Astrocyte of the hippocampus (primary cell): ENCODE results near the gene TMPRSS3.
A peak's percentile ranks its signal among the peaks of the same experiment; 100 is the strongest.

Source experiments
- DNase-seq: peaks from one replicate; pipeline ENCODE4 v3.0.0; 2011; ENCODE audit warnings: low read depth, low spot score

Gene TMPRSS3

GRCh38 chr21:42407476-42407875 lies 11.6 kb upstream of the TMPRSS3 start:
- no peak for DNase-seq

GRCh38 chr21:42406866-42407265 lies 11.0 kb upstream of the TMPRSS3 start:
- DNase-seq: no peak

- DNase-seq: no peak
Observed at GRCh38 chr21:42406201-42406621, 10.4 kb upstream of the TMPRSS3 start.

GRCh38 chr21:42405064-42406013 lies 9.5 kb upstream of the TMPRSS3 start:
- no peak for DNase-seq

GRCh38 chr21:42404539-42404938 lies 8.7 kb upstream of the TMPRSS3 start:
- DNase-seq: no peak

- no peak for DNase-seq
Observed at GRCh38 chr21:42403611-42404231, 7.9 kb upstream of the TMPRSS3 start, which contains the start of gene UBASH3A. UBASH3A (plus strand) TSS chr21:42403902; CDS start chr21:42403946, 44 bp downstream.

GRCh38 chr21:42401820-42402251 lies 6.0 kb upstream of the TMPRSS3 start:
- no peak for DNase-seq

- peak; percentile 35 for DNase-seq
Observed at GRCh38 chr21:42401154-42401553, 5.3 kb upstream of the TMPRSS3 start.

- DNase-seq: peak; percentile 16
Observed at GRCh38 chr21:42400525-42400924, 4.7 kb upstream of the TMPRSS3 start.

- DNase-seq: no peak
Observed at GRCh38 chr21:42398436-42399028, 2.7 kb upstream of the TMPRSS3 start.

- no peak for DNase-seq
Observed at GRCh38 chr21:42397746-42398394, 2.0 kb upstream of the TMPRSS3 start.

- DNase-seq: no peak
Observed at GRCh38 chr21:42396799-42397745, 1.2 kb upstream of the TMPRSS3 start.

- DNase-seq: no peak
Observed at GRCh38 chr21:42395302-42395701, 550 bp downstream of the TMPRSS3 start.

- no peak for DNase-seq
Observed at GRCh38 chr21:42393443-42393950, 2.4 kb downstream of the TMPRSS3 start.

- DNase-seq: no peak
Observed at GRCh38 chr21:42392731-42393442, 3.0 kb downstream of the TMPRSS3 start.

GRCh38 chr21:42391297-42391696 lies 4.6 kb downstream of the TMPRSS3 start:
- DNase-seq: no peak

- DNase-seq: no peak
Observed at GRCh38 chr21:42390696-42391095, 5.2 kb downstream of the TMPRSS3 start.

- no peak for DNase-seq
Observed at GRCh38 chr21:42390193-42390592, 5.7 kb downstream of the TMPRSS3 start.

- no peak for DNase-seq
Observed at GRCh38 chr21:42389449-42389835, 6.4 kb downstream of the TMPRSS3 start.
